ENCODE data around the gene SPRED2.

SPRED2 gene

DNA sequence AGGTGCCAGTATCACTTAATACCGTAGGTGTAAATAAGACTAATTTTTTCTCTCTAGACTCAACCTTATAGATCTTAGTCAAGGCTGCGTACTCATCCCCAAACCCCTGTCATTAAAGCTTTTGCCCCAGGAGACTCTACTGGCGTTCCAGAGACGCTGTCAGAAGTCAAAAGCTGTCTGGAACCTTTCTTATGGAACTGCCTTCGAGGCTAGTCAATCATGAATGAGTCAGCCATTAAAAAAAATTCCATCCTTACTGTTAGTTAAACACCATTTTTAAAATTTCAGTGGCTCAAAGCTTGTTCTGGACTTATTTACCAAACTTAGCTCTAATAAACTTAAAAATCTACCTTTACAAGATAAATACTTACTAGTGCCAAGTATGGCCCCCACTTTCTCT is 52.1 kb downstream of the SPRED2 start:
- Histone ChIP-seq H3K27ac (replicated peaks) (no peak overlapping the region), H3K27me3 (ENCODE audit: insufficient read depth, poor library complexity, severe bottlenecking) (no peaks in the 10 kb centered on the region), H3K4me3 (replicated peaks; ENCODE audit: insufficient read depth, low read length) (no peak overlapping the region)
- no peak for DNase-seq (ENCODE audit: low read depth in 1 of 2, low spot score in 1 of 2)
- TF ChIP-seq SPI1 (IDR thresholded peaks at IDR 0.05; ENCODE audit: borderline replicate concordance, low read depth) (no peak), GABPA (IDR thresholded peaks at IDR 0.05; ENCODE audit: low read depth) (no peak), CTCF (IDR thresholded peaks at IDR 0.05; ENCODE audit: insufficient read depth, low read length) (no peak), REST (IDR thresholded peaks at IDR 0.05; ENCODE audit: insufficient replicate concordance, low read depth) (no peak), POLR2AphosphoS5 (IDR thresholded peaks at IDR 0.05; ENCODE audit: low read depth) (no peak)

- Histone ChIP-seq H3K27me3 (ENCODE audit: insufficient read depth, poor library complexity, severe bottlenecking) (no peaks in the 10 kb centered on the region), H3K4me3 (replicated peaks; ENCODE audit: insufficient read depth, low read length) (no peak overlapping the region), H3K27ac (replicated peaks) (no peak overlapping the region)
- DNase-seq (ENCODE audit: low read depth in 1 of 2, low spot score in 1 of 2): no peak
- TF ChIP-seq SPI1 (IDR thresholded peaks at IDR 0.05; ENCODE audit: borderline replicate concordance, low read depth): no peak
- TF ChIP-seq POLR2AphosphoS5 (IDR thresholded peaks at IDR 0.05; ENCODE audit: low read depth): no peak
- TF ChIP-seq REST (IDR thresholded peaks at IDR 0.05; ENCODE audit: insufficient replicate concordance, low read depth): no peak
- TF ChIP-seq CTCF (IDR thresholded peaks at IDR 0.05; ENCODE audit: insufficient read depth, low read length): no peak
- TF ChIP-seq GABPA (IDR thresholded peaks at IDR 0.05; ENCODE audit: low read depth): no peak
Measured at GRCh38 chr2:65379721-65380171, 52.7 kb downstream of the SPRED2 start.

DNA sequence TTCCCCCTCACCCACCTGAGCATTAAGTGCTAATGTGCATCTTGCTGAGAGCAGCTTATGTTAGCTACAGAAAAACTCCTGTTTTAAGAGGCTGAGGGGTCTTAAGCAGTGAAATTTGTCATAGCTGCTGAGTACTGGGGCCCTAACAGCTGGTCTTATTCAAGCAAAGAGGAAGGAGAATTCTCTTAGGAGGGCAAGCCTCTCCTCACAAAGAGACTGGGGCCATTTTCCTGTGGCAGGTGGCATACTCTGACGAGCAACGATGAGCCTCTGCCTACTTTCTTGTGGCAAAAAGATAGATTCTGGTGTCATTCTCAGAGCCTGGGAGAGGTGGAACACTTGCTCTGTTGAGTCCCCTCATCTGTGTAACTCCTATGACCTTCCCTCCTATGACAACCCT is 53.2 kb downstream of the SPRED2 start:
- TF ChIP-seq REST (IDR thresholded peaks at IDR 0.05; ENCODE audit: insufficient replicate concordance, low read depth) (no peak), GABPA (IDR thresholded peaks at IDR 0.05; ENCODE audit: low read depth) (no peak), CTCF (IDR thresholded peaks at IDR 0.05; ENCODE audit: insufficient read depth, low read length) (no peak), POLR2AphosphoS5 (IDR thresholded peaks at IDR 0.05; ENCODE audit: low read depth) (no peak), SPI1 (IDR thresholded peaks at IDR 0.05; ENCODE audit: borderline replicate concordance, low read depth) (no peak)
- Histone ChIP-seq H3K4me3 (replicated peaks; ENCODE audit: insufficient read depth, low read length) (no peak overlapping the region), H3K27me3 (ENCODE audit: insufficient read depth, poor library complexity, severe bottlenecking) (no peaks in the 10 kb centered on the region), H3K27ac (replicated peaks) (no peak overlapping the region)
- DNase-seq (ENCODE audit: low read depth in 1 of 2, low spot score in 1 of 2): no peak
